Tibial nerve (tissue), 4 donors: ENCODE measurements around the gene CELSR1. TPM values are rescaled to one million over a fixed set of nuclear protein-coding genes. Genes with fewer than 3 reads are reported as not detected.

Experiments
- DNase-seq, 2 donors: peaks; one replicate each; pipeline ENCODE4 v3.0.0-alpha.2; 2019; ENCODE audit warnings: low spot score in 2 of 2
- H3K27ac ChIP-seq, 4 donors: fragments of 200-600 bp; sonication (generic) in 3 of 4; one replicate each; pipeline ENCODE4 v1.5.1; 2017 to 2019; ENCODE audit warnings: mild to moderate bottlenecking in 1 of 4
- H3K27me3 ChIP-seq, 2 donors: fragments of 200-600 bp; sonication (generic) in 1 of 2; one replicate each; pipeline versions ENCODE4 v1.5.1 to v1.6.0; 2017 to 2019
- H3K36me3 ChIP-seq, 3 donors: fragments of 200-600 bp; sonication (generic); one replicate each; pipeline ENCODE4 v1.5.1; 2018 to 2019
- H3K4me1 ChIP-seq, 4 donors: fragments of 200-600 bp; sonication (generic) in 3 of 4; one replicate each; pipeline ENCODE4 v1.5.1; 2017 to 2019
- H3K4me3 ChIP-seq, 4 donors: fragments of 200-600 bp; sonication (generic) in 3 of 4; one replicate each; pipeline ENCODE4 v1.5.1; 2017 to 2019; ENCODE audit warnings: mild to moderate bottlenecking in 1 of 4, moderate library complexity in 1 of 4
- H3K9me3 ChIP-seq, 4 donors: fragments of 200-600 bp; sonication (generic) in 3 of 4; one replicate each; pipeline ENCODE4 v1.5.1; 2017 to 2019
- EP300 ChIP-seq, 2 donors: sonication (generic); formaldehyde crosslinking; IDR thresholded peaks; one replicate each; pipeline ENCODE4 v1.6.1; 2017; ENCODE audit warnings: antibody characterized with exemption in 2 of 2, mild to moderate bottlenecking in 1 of 2
- POLR2A ChIP-seq, 2 donors: fragments of 450-650 bp; IDR thresholded peaks; one replicate each; pipeline ENCODE4 v1.6.1; 2017; ENCODE audit warnings: antibody characterized with exemption in 2 of 2, mild to moderate bottlenecking in 2 of 2, moderate library complexity in 2 of 2
- WGBS, 2 donors: methylation state at CpG; one replicate each; pipeline ENCODE4 v1.1.5; 2018; 5-methylcytosine and 5-hydroxymethylcytosine counted together
- total RNA-seq, 4 donors: library from RNA; depleted of rRNA; stranded (reverse); fragments of >200 nt; gene quantifications; one replicate each; pipeline ENCODE4 v1.1.0, GENCODE V29; 2016
- TF ChIP-seq, protein P1 (sequence below), 5 experiments: fragments of 200-600 bp in 3 of 5; fragments of 450-650 bp in 2 of 5; sonication (generic) in 3 of 5; IDR thresholded peaks; one replicate each; pipeline ENCODE4 v1.5.1; 2016 to 2019; ENCODE audit warnings: antibody characterized with exemption in 5 of 5, mild to moderate bottlenecking in 3 of 5, moderate library complexity in 2 of 5

Gene CELSR1
- total RNA-seq, 4 donors from 2014 or later: 1.0 to 5.9 (median 2.6) TPM

GRCh38 chr22:46351131-46351735 lies 186.2 kb downstream of the CELSR1 start:
- DNase-seq: no peak
- H3K36me3 ChIP-seq: peaks cover 2 to 100% (median 36%) of the 10 kb centered on the region in 3 donors
- TF ChIP-seq EP300 (IDR thresholded peaks at IDR 0.05): no peak
- TF ChIP-seq, protein P1, sequence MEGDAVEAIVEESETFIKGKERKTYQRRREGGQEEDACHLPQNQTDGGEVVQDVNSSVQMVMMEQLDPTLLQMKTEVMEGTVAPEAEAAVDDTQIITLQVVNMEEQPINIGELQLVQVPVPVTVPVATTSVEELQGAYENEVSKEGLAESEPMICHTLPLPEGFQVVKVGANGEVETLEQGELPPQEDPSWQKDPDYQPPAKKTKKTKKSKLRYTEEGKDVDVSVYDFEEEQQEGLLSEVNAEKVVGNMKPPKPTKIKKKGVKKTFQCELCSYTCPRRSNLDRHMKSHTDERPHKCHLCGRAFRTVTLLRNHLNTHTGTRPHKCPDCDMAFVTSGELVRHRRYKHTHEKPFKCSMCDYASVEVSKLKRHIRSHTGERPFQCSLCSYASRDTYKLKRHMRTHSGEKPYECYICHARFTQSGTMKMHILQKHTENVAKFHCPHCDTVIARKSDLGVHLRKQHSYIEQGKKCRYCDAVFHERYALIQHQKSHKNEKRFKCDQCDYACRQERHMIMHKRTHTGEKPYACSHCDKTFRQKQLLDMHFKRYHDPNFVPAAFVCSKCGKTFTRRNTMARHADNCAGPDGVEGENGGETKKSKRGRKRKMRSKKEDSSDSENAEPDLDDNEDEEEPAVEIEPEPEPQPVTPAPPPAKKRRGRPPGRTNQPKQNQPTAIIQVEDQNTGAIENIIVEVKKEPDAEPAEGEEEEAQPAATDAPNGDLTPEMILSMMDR (IDR thresholded peaks at IDR 0.05): no peak
- TF ChIP-seq POLR2A (IDR thresholded peaks at IDR 0.05): no peak

DNA sequence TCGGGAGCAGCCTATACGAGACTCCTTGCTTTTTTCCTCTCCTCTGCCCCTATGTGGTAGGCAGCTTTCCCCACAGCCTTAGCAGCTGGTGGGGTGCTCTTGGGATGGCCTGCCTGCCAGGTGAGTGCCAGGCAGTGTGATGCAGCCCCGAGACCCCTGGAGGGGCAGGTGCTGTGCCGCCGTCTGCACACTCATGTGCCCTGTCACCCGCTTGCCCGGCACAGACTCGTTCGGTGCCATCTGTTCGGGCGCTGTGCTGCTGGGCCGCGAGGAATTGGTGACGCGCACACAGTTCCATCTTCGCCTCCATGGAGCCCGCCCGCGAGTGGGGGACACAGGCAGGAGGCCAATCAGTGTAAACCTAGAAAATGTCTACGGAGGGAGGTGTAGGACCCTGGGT lies 186.8 kb downstream of the CELSR1 start:
- no peaks in the 10 kb centered on the region for H3K4me1 ChIP-seq
- TF ChIP-seq, protein P1 (IDR thresholded peaks at IDR 0.05): no peak
- no peak for TF ChIP-seq EP300 (IDR thresholded peaks at IDR 0.05)
- TF ChIP-seq POLR2A (IDR thresholded peaks at IDR 0.05): no peak
- 94 to 95% methylated on average over 20 of the region's 20 CpGs for WGBS, 2 donors
- no peak overlapping the region for H3K27ac ChIP-seq
- peaks cover 2 to 100% (median 39%) of the 10 kb centered on the region in 3 donors for H3K36me3 ChIP-seq
- no peak overlapping the region for H3K4me3 ChIP-seq
- DNase-seq: no peak
- H3K27me3 ChIP-seq: no peaks in the 10 kb centered on the region
- no peaks in the 10 kb centered on the region for H3K9me3 ChIP-seq

More at GRCh38 chr22:46351131-46351735, 186.2 kb downstream of the CELSR1 start:
- Histone ChIP-seq H3K27ac (no peak overlapping the region), H3K4me1 (no peaks in the 10 kb centered on the region), H3K4me3 (no peak overlapping the region), H3K9me3 (no peaks in the 10 kb centered on the region), H3K27me3 (no peaks in the 10 kb centered on the region)
- 92 to 93% methylated on average over 28 of the region's 28 CpGs for WGBS, 2 donors

DNA sequence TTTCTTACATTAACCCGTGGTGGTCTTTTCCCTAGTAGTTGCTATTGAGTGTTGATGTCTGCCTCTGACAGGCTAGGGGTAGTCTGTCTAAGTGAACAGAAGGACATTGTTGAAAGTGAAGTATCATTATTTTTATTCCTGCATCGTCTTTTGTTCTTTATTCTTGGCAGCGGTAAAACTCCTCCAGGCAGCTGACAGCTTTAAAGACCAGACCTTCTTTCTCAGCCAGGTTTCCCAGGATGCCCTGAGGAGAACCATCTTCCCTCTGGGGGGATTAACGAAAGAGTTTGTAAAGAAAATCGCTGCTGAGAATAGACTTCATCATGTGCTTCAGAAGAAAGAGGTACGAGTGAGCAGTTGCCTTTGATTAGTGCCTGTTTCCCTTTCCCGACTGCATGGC lies 187.3 kb downstream of the CELSR1 start:
- H3K36me3 ChIP-seq: peaks cover 2 to 100% (median 40%) of the 10 kb centered on the region in 3 donors
- no peaks in the 10 kb centered on the region for H3K9me3 ChIP-seq
- no peaks in the 10 kb centered on the region for H3K4me1 ChIP-seq
- TF ChIP-seq POLR2A (IDR thresholded peaks at IDR 0.05) (no peak), EP300 (IDR thresholded peaks at IDR 0.05) (no peak)
- TF ChIP-seq, protein P1 (IDR thresholded peaks at IDR 0.05): no peak
- no peak overlapping the region for H3K4me3 ChIP-seq
- 54 to 64% methylated on average over 7 of the region's 7 CpGs for WGBS, 2 donors
- DNase-seq: no peak
- no peak overlapping the region for H3K27ac ChIP-seq
- no peaks in the 10 kb centered on the region for H3K27me3 ChIP-seq

DNA sequence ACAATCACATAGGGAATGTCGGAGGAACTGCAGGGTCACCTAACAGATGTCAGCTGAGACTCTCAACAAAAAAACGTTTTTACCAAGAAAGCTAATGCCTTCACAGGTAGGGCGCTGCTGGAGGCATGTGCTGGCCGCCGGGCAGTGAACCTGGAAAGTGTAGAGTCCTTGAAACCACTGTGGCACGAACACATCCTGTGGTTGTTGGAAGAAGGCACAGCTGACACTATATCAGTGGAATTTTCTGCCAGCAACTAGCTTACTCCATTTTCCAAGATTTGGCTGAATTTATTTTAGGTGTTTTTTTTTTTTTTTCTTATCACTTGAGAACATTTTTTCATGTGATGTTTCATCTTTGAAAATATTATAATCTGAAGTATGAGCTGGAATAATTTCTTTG lies 187.7 kb downstream of the CELSR1 start:
- Histone ChIP-seq H3K9me3 (no peaks in the 10 kb centered on the region), H3K36me3 (peaks cover 2 to 100% (median 40%) of the 10 kb centered on the region in 3 donors), H3K4me3 (no peak overlapping the region), H3K4me1 (no peaks in the 10 kb centered on the region), H3K27ac (no peak overlapping the region), H3K27me3 (no peaks in the 10 kb centered on the region)
- no peak for DNase-seq
- 67 to 75% methylated on average over 6 of the region's 6 CpGs for WGBS, 2 donors
- TF ChIP-seq, protein P1 (IDR thresholded peaks at IDR 0.05): no peak
- TF ChIP-seq EP300 (IDR thresholded peaks at IDR 0.05): no peak
- TF ChIP-seq POLR2A (IDR thresholded peaks at IDR 0.05): no peak

GRCh38 chr22:46349238-46349637 lies 188.2 kb downstream of the CELSR1 start:
- H3K4me3 ChIP-seq: no peak overlapping the region
- H3K9me3 ChIP-seq: no peaks in the 10 kb centered on the region
- 87 to 91% methylated on average over 18 of the region's 18 CpGs for WGBS, 2 donors
- TF ChIP-seq POLR2A (IDR thresholded peaks at IDR 0.05) (no peak), EP300 (IDR thresholded peaks at IDR 0.05) (no peak)
- TF ChIP-seq, protein P1 (IDR thresholded peaks at IDR 0.05): no peak
- H3K27me3 ChIP-seq: no peaks in the 10 kb centered on the region
- no peak overlapping the region for H3K27ac ChIP-seq
- H3K36me3 ChIP-seq: peaks cover 2 to 100% (median 36%) of the 10 kb centered on the region in 3 donors
- H3K4me1 ChIP-seq: no peaks in the 10 kb centered on the region
- DNase-seq: no peak
